Measurements from ENCODE around the gene TIMM13. TPM values are rescaled to one million over a fixed set of nuclear protein-coding genes. Genes with fewer than 3 reads are reported as not detected.
"Not testable (repeated sequence)": the region's sequence is repeated elsewhere in the genome, so short reads cannot be mapped to it uniquely, and the experiment has no call there.

TIMM13 gene
- 47.1 and 52.9 TPM in 2 replicates for total RNA-seq (2014; rRNA removed)
- 103 TPM for polyA plus RNA-seq (2012)

GRCh38 chr19:2427429-2428320 is at the start of gene TIMM13:
TSS of gene TIMM13 (minus strand) at chr19:2427586. CDS start at chr19:2427533, 53 bp downstream.
- peak; percentile 92 for DNase-seq (ENCODE audit: low read depth)

DNA sequence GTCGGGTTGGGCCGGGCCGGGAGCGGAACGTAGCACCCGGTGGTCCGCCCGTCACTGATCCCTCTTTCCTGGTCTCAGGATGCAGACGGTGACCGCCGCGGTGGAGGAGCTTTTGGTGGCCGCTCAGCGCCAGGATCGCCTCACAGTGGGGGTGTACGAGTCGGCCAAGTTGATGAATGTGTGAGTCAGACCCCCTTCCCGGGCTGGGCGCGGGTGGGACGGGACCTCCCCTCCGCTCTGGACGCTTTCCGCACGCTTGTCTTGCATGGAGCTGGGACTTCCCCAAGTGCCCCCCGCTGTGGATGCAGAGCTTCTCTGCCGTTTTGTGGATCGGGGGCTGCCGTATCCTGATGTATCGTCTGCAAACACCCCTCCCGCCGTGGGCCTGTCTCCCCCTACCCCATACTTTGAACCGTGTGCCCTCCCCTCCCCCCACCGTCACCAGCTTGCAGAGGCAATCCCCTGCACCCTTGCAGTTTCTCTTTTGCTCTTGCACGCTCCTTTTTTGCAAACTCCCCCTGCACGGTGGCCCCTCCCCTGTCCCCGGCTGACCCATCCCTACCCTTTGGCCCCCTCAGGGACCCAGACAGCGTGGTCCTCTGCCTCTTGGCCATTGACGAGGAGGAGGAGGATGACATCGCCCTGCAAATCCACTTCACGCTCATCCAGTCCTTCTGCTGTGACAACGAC is 49.2 kb upstream of the TIMM13 start:
- peak; percentile 67 for DNase-seq (ENCODE audit: low read depth)

- peak; percentile 97 for DNase-seq (ENCODE audit: low read depth)
These were observed 48.5 kb upstream of the TIMM13 start, which contains the start of gene GADD45B for GRCh38 chr19:2475702-2476450. TSS of gene GADD45B (plus strand) at chr19:2476127. CDS start at chr19:2476359, 232 bp downstream.

GRCh38 chr19:2475018-2475701 is 47.8 kb upstream of the TIMM13 start:
- DNase-seq (ENCODE audit: low read depth) = peak; percentile 63

DNA sequence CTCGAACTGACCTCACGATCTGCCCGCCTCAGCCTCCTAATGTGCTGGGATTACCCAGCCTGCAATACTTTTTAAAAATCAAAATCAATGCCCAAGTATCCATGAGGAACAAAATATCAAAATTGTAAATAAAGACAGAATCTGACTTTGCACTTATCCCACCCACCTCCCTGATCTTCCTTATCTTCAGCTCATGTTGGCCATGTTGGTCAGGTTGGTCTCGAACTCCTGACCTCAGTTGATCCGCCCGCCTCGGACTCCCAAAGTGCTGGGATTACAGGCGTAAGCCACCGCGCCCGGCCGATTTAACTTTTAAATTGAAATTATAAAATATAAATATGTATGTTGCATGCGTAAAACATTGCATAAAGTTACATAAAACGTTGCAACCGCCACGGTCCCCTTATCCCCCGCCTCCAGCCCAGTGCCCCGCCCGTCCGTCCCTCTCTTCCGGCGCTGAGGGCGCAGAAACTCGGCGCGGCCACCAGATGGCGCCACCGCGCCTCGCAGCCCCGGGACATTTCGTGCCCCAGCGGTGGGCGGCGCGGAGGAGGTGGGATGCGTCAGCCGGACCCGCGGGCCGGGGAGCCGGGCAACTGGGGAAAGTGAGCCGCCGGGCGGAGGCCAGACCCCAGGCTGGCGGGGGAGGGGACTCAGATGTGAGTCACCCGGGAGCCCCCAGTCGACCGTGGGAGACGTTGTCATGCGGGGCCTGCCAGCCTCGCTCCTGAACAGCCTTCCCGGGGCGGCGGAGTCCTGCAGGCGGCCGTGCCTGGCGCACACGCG is 47.0 kb upstream of the TIMM13 start:
- peak; percentile 84 for DNase-seq (ENCODE audit: low read depth)

- not testable (repeated sequence) for DNase-seq (ENCODE audit: low read depth)
These were observed 42.5 kb upstream of the TIMM13 start for GRCh38 chr19:2469915-2470200.

- peak; percentile 92 for DNase-seq (ENCODE audit: low read depth)
These were observed 41.9 kb upstream of the TIMM13 start for GRCh38 chr19:2469102-2469914.

- DNase-seq (ENCODE audit: low read depth) = no peak
These were observed 41.2 kb upstream of the TIMM13 start for GRCh38 chr19:2468596-2468995.

- no peak for DNase-seq (ENCODE audit: low read depth)
These were observed 37.0 kb upstream of the TIMM13 start for GRCh38 chr19:2464389-2464788.

DNA sequence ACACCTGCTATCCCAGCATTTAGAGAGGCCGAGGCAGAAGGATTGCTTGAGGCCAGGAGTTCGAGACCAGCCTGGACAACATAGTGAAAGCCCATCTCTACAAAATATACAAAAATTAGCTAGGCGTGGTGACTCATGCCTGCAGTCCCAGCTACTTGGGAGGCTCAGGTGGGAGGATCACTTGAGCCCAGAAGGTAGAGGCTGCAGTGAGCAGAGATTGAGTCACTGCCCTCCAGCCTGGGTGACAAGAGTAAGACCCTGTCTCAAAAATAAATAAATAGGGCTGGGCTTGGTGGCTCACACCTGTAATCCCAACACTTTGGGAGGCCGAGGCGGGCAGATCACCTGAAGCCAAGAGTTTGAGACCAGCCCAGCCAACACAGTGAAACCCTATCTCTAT is 36.3 kb upstream of the TIMM13 start:
- not testable (repeated sequence) for DNase-seq (ENCODE audit: low read depth)

GRCh38 chr19:2462635-2463421 is 35.4 kb upstream of the TIMM13 start:
- peak; percentile 99 for DNase-seq (ENCODE audit: low read depth)

DNA sequence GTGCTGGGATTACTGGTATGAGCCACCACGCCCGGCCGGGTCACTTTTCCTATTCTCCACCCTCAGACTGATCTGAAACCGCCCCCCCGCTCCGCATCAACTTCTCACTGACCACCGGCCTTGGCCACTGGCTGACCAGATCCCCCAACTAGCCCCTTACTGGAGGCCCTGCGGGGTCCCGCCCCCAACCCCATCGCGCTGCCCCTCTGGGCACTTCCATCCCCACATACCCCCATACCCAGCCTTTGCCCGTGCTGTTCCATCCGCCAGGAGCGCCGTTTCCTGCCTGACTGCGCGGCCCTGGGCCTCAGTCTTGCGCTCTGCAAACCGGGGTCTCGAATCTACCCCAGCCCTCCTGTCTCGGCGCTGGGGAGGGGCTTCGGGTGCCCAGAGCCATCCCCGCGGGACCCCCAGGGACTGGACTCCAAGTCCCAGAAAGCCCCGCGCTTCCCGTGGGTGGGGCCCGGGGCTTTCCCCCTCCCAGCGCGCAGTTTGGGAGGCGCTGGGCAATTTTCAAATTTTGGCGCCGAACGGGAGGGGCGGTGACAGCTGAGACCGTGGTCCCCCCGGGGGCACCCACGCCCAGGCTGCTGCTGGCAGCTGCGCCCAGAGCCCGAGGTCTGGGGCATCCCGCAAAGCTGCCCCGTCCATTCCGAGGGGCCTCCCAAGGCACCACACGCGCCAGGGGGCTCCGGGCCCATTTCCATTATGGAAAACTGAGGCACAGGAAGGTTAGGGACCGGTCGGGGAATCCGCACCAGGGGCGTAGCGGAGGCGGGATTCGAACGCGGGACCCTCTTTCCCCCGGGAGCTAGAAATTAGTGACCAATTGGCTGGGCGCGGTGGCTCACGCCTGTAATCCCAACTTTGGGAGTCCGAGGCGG is 34.6 kb upstream of the TIMM13 start:
- DNase-seq (ENCODE audit: low read depth) = peak; percentile 92

DNA sequence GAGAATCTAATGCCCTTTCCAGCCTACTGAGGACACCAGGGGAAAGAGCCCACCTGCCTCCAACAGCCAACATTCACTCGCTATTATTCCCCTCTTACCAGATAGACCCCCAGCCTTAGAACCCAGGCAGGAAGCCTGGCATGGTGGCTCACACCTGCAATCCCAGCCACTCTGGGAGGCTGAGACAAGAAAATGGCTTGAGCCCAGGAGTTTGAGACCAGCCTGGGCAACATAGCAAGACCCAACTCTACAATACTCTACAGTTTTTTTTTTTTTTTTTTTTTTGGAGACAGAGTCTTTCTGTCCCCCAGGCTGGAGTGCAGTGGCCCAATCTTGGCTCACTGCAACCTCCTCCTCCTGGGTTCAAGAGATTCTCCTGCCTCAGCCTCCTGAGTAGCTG is 32.9 kb upstream of the TIMM13 start:
- no peak for DNase-seq (ENCODE audit: low read depth)

DNA sequence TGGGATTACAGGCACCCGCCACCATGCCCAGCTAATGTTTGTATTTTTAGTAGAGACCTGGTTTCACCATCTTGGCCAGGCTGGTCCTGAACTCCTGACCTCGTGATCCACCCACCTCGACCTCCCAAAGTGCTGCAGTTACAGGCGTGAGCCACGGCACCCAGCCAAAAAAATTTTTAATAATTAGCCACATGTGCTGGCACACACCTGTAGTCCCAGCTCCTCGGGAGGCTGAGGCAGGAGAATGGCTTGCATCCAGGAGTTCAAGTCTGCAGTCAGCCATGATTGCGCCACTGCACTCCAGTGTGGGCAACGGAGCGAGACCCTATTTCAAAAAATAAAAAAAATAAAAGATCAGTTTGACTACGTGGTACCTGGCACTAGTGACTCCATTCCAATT is 31.4 kb upstream of the TIMM13 start:
- DNase-seq (ENCODE audit: low read depth) = not testable (repeated sequence)

- DNase-seq (ENCODE audit: low read depth) = no peak
These were observed 30.7 kb upstream of the TIMM13 start for GRCh38 chr19:2458054-2458453.

- no peak for DNase-seq (ENCODE audit: low read depth)
These were observed 30.1 kb upstream of the TIMM13 start for GRCh38 chr19:2457394-2458037.

DNA sequence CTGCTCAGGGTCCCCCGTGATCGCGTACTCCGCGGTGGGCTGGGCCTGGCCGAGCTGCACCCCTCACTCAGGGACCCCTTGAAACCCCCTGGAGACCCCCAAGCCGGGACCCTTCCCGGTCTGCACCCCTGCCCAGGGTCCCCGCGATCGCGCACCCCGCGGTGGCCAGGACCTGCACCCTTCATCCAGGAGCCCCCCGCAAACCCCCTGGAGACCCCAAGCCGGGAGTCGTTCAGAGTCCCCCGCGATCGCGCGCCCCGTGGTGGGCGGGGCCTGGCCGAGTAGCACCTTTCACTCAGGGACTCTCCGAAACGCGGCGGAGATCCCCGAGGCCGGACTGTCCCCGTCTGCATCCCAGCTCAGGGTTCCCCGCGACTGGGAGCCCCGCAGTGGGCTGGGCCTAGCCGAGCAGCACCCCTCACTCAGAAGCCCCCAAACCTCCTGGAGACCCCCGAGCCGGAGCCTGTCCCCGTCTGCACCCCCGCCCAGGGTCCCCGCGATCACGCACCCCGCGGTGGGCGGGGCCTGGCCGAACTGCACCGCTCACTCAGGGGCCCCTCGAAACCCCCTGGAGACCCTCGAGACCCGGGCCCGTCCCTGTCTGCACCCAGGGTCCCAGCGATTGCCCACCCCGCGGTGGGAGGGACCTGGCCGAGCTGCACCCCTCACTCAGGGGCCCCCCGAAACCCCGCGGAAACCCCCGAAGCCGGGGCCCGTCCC is 28.6 kb upstream of the TIMM13 start:
- no peak for DNase-seq (ENCODE audit: low read depth)

Data from LHCN-M2 (cell line).